ENCODE data around the gene BICD2. TPM values are rescaled to one million over a fixed set of nuclear protein-coding genes. Genes with fewer than 3 reads are reported as not detected.

Gene BICD2
- total RNA-seq, 1 donor from 2014 or later, result 25.5 TPM

DNA sequence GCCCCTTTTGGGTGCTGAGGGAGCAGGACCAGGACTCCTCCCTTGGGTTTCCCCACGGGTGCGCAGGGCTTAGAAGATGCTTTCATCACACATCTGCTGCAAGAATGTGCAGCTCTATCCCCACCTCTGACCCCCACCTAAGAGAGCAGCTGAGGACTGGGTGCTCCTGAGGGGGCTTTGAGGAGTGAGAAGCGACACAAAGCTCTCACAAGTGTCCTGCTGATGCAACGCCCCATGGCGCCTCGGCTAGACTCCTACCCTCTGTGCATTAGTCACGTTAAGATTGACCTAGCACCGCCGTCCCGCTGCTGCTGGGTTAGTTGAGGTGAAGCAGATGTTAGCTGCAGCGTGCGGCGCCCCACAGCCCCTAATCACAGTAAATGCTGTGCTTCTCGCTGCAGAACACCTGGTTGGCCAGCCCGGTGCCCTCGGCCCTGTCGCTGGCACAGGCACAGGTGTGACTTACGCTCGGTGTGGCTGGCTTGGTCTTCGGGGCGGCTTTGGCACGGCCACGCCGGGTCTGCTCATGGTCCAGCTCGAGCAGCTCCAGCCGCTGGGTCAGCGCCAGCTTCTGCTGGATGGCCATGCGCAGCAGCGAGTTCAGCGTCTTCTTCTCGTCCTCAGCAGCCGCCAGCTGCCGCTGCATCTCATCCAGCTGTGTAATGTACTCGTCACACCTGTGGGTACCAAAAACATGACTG lies 49.7 kb downstream of the BICD2 start:
- DNase-seq (ENCODE audit: low spot score, unreplicated experiment), result no peak
- Mint-ChIP-seq H3K9me3 (ENCODE audit: low read depth) (no peaks in the 10 kb centered on the region), H3K27ac (no peak overlapping the region), H3K4me1 (ENCODE audit: low read depth) (no peaks in the 10 kb centered on the region), H3K36me3 (ENCODE audit: insufficient read depth) (peaks cover 8% of the 10 kb centered on the region), H3K27me3 (no peaks in the 10 kb centered on the region), H3K4me3 (ENCODE audit: low read depth) (no peak overlapping the region)
- TF ChIP-seq, protein P1, sequence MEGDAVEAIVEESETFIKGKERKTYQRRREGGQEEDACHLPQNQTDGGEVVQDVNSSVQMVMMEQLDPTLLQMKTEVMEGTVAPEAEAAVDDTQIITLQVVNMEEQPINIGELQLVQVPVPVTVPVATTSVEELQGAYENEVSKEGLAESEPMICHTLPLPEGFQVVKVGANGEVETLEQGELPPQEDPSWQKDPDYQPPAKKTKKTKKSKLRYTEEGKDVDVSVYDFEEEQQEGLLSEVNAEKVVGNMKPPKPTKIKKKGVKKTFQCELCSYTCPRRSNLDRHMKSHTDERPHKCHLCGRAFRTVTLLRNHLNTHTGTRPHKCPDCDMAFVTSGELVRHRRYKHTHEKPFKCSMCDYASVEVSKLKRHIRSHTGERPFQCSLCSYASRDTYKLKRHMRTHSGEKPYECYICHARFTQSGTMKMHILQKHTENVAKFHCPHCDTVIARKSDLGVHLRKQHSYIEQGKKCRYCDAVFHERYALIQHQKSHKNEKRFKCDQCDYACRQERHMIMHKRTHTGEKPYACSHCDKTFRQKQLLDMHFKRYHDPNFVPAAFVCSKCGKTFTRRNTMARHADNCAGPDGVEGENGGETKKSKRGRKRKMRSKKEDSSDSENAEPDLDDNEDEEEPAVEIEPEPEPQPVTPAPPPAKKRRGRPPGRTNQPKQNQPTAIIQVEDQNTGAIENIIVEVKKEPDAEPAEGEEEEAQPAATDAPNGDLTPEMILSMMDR (IDR thresholded peaks at IDR 0.05; ENCODE audit: unreplicated experiment), result no peak

DNA sequence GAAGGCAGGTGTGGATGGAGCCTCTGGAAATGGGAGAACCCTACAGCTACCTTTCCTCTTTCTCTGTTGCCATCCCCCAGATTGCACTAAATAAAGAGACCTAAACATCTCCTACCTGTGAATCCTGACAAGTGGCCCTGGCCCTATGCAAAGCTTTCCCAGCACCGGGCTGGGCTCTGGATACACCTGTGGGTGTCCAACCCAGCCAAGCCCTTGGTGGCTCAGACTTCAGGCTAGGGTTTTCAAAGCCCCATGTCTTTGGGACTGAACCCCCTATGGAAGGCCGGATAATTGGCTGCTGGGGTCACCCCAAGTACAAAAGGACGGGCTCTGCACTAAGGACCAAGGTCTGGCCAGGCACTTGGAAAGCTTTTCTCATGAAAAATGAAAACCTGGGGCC lies 50.6 kb downstream of the BICD2 start:
- no peak for DNase-seq (ENCODE audit: low spot score, unreplicated experiment)
- peaks cover 10% of the 10 kb centered on the region for H3K36me3 Mint-ChIP-seq (ENCODE audit: insufficient read depth)
- no peaks in the 10 kb centered on the region for H3K9me3 Mint-ChIP-seq (ENCODE audit: low read depth)
- H3K4me1 Mint-ChIP-seq (ENCODE audit: low read depth), result no peaks in the 10 kb centered on the region
- no peaks in the 10 kb centered on the region for H3K27me3 Mint-ChIP-seq
- no peak overlapping the region for H3K27ac Mint-ChIP-seq
- H3K4me3 Mint-ChIP-seq (ENCODE audit: low read depth), result no peak overlapping the region
- TF ChIP-seq, protein P1 (IDR thresholded peaks at IDR 0.05; ENCODE audit: unreplicated experiment), result no peak

DNA sequence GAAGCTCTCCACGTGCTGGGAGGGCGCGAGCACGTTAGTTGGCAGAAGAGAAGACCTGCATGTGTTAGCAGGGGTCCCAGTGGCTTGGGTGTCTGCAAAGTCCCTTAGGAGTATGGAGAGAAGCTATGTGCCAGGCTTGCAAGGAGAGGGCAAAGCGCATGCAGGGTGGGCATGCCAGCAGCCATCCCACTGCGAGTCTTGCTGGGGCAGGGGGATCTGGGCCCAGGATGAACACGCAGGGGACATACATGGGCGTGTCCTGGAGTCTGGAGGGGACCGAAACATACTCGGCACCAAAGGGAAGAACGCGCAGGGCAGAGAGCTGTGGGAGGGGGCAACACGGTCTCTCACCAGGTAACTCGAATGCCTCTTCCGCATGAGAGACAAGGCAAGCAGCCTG lies 51.1 kb downstream of the BICD2 start:
- Mint-ChIP-seq H3K27ac (no peak overlapping the region), H3K4me3 (ENCODE audit: low read depth) (no peak overlapping the region), H3K9me3 (ENCODE audit: low read depth) (no peaks in the 10 kb centered on the region), H3K4me1 (ENCODE audit: low read depth) (no peaks in the 10 kb centered on the region), H3K36me3 (ENCODE audit: insufficient read depth) (peaks cover 10% of the 10 kb centered on the region), H3K27me3 (no peaks in the 10 kb centered on the region)
- TF ChIP-seq, protein P1 (IDR thresholded peaks at IDR 0.05; ENCODE audit: unreplicated experiment), result no peak
- no peak for DNase-seq (ENCODE audit: low spot score, unreplicated experiment)

DNA sequence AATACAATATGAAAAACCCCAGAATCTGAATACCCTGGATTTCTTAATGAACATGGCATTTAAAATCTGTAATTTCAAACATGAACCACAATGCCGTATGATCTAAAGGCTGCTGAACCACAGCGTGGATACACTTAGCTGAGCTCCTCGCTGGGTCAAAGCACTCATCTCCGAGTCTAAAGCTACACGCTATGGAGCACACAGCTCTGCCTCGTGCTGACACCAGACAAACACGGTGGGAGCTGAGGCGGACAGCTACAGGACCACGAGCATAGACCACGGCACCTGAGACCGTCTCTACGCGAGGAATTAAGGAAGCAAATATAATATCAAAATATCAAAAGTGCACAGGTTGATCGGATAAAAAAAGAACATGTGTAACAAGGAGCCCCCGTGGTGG lies 51.9 kb downstream of the BICD2 start:
- Mint-ChIP-seq H3K4me1 (ENCODE audit: low read depth) (no peaks in the 10 kb centered on the region), H3K27ac (no peak overlapping the region), H3K27me3 (no peaks in the 10 kb centered on the region), H3K9me3 (ENCODE audit: low read depth) (no peaks in the 10 kb centered on the region), H3K36me3 (ENCODE audit: insufficient read depth) (peaks cover 10% of the 10 kb centered on the region), H3K4me3 (ENCODE audit: low read depth) (no peak overlapping the region)
- no peak for DNase-seq (ENCODE audit: low spot score, unreplicated experiment)
- TF ChIP-seq, protein P1 (IDR thresholded peaks at IDR 0.05; ENCODE audit: unreplicated experiment), result no peak

DNA sequence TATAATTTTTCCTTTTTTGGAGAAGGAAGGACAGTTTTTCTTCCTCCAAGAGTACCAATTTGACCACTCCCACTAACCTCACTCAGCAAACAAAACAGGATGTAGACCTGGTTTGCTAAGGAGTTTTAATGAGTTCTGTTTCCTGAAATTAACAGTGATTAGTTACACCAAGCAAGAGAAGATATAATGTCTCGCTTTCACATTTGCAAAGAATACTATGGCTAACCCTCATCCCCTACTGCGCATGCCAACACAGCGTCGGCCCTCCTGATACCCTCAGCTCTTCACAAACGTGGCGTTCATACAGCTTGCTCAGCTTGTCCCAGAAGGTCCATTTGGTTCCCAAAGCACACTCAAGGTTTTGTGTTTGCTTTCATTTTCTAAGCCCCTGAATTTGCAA lies 52.8 kb downstream of the BICD2 start:
- Mint-ChIP-seq H3K9me3 (ENCODE audit: low read depth) (no peaks in the 10 kb centered on the region), H3K27me3 (no peaks in the 10 kb centered on the region), H3K27ac (no peak overlapping the region), H3K4me1 (ENCODE audit: low read depth) (peaks cover 1% of the 10 kb centered on the region), H3K36me3 (ENCODE audit: insufficient read depth) (peaks cover 12% of the 10 kb centered on the region), H3K4me3 (ENCODE audit: low read depth) (no peak overlapping the region)
- DNase-seq (ENCODE audit: low spot score, unreplicated experiment), result no peak
- TF ChIP-seq, protein P1 (IDR thresholded peaks at IDR 0.05; ENCODE audit: unreplicated experiment), result no peak
